ENCODE measurements around the gene NPFFR1. TPM values are rescaled to one million over a fixed set of nuclear protein-coding genes. Genes with fewer than 3 reads are reported as not detected.

Gene NPFFR1, protein sequence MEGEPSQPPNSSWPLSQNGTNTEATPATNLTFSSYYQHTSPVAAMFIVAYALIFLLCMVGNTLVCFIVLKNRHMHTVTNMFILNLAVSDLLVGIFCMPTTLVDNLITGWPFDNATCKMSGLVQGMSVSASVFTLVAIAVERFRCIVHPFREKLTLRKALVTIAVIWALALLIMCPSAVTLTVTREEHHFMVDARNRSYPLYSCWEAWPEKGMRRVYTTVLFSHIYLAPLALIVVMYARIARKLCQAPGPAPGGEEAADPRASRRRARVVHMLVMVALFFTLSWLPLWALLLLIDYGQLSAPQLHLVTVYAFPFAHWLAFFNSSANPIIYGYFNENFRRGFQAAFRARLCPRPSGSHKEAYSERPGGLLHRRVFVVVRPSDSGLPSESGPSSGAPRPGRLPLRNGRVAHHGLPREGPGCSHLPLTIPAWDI
- total RNA-seq (ENCODE audit: low replicate concordance) = 0.06 TPM in 1 of 2 replicates, not detected in the other

DNA sequence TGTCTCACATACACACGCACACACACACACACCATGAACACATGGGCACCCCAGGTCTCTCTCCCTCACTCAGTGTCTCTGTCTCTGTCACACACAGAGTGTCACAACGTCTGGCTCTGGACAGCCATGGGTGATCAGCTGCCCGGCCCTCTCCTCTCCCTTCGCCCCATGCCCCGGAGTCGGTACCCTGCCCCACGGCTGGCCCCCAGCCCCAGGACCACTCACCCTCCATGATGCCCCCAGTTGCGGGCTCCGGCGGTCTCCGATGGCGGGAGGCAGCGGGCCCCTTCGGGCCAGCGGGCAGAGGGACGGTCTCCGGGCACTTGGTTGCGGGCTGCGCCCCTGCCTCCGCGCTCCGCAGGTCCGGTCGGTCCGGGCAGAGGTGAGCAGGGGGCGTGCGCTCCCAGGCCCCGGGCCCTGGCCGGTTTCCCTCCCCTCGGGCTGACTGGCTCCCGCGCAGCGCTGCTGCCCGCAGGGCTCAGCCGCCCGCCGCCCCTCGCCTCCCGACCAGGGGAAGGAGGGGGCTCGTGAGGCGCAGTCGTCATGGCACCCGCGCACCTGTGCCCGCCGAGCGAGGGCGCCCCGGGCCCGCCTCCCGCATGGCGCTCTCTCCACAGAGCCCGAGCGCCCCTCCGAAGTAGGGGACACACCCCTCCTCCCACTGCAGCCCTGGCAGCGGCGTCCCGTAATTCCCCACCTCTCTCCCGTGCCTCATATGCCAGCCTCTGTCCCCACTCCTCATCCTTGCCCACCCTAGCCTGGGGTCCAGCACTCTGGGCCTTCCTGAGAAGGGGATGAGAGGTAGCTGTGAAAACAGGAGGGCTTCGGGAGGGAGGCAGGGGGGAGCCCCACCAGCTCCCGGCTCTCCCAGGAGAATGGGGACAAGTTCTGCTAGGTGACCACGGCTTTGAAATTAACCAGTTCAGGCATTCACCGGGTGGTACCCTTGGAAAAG is at the start of gene NPFFR1:
TSS of gene NPFFR1 (minus strand) at position 560 of the 955 bp plus-strand sequence. CDS start at position 232, 328 bp downstream.
- Mint-ChIP-seq H3K4me1 (no peaks in the 10 kb centered on the region), H3K9me3 (peaks cover 3% of the 10 kb centered on the region), H3K27ac (no peak within 1 kb of the TSS), H3K36me3 (no peaks in the 10 kb centered on the region), H3K27me3 (ENCODE audit: insufficient read depth, low read depth) (peaks cover 29% of the 10 kb centered on the region), H3K4me3 (peak within 1 kb of the TSS; percentile 78)
- H3K4me2 ChIP-seq = peak within 1 kb of the TSS; percentile 96
- TF ChIP-seq EZH2phosphoT487 (IDR thresholded peaks at IDR 0.05) (peak; percentile 36), EZH2 (IDR thresholded peaks at IDR 0.05) (peak; percentile 69)
- TF ChIP-seq, protein P1, sequence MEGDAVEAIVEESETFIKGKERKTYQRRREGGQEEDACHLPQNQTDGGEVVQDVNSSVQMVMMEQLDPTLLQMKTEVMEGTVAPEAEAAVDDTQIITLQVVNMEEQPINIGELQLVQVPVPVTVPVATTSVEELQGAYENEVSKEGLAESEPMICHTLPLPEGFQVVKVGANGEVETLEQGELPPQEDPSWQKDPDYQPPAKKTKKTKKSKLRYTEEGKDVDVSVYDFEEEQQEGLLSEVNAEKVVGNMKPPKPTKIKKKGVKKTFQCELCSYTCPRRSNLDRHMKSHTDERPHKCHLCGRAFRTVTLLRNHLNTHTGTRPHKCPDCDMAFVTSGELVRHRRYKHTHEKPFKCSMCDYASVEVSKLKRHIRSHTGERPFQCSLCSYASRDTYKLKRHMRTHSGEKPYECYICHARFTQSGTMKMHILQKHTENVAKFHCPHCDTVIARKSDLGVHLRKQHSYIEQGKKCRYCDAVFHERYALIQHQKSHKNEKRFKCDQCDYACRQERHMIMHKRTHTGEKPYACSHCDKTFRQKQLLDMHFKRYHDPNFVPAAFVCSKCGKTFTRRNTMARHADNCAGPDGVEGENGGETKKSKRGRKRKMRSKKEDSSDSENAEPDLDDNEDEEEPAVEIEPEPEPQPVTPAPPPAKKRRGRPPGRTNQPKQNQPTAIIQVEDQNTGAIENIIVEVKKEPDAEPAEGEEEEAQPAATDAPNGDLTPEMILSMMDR (IDR thresholded peaks at IDR 0.05) = peak; percentile 19
- no peaks in the 10 kb centered on the region for H4K20me1 ChIP-seq (ENCODE audit: low read depth)
- peaks cover 64% of the 10 kb centered on the region for H3K27me3 ChIP-seq
- peak; percentile 81 for DNase-seq (ENCODE audit: low spot score)
- H3K9ac ChIP-seq = no peak within 1 kb of the TSS
- H3K4me1 ChIP-seq = no peaks in the 10 kb centered on the region
- H2AFZ ChIP-seq (replicated peaks) = peak within 1 kb of the TSS; percentile 91
- no peaks in the 10 kb centered on the region for H3K79me2 ChIP-seq (ENCODE audit: low read depth)
- peak within 1 kb of the TSS; percentile 57 for H3K4me3 ChIP-seq
- no peaks in the 10 kb centered on the region for H3K36me3 ChIP-seq
- no peaks in the 10 kb centered on the region for H3K9me3 ChIP-seq (ENCODE audit: low read depth)
- no peak within 1 kb of the TSS for H3K27ac ChIP-seq
- H3F3A ChIP-seq (ENCODE audit: low read depth) = no peaks in the 10 kb centered on the region

DNA sequence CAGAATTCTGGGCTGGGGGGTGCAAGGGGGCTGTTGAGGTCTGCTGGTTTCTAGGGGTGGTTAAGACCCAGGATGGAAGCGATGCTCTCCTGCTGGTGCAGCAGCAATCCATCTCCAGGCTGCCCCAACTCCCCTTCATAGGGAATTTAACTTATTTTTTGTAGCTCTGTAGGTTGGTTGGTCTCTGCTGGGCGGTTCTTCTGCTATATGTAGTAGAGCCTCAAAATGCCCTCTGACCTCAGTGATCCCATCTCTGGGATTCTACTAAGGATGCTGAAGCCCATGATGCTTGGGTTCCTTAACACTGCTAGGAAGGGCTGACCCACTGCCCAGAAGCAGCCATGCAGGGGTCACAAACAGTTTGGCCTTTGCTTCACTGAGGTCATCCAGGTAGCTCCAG is 49.5 kb upstream of the NPFFR1 start:
- Mint-ChIP-seq H3K27ac (no peak overlapping the region), H3K4me1 (peaks cover 25% of the 10 kb centered on the region), H3K9me3 (no peaks in the 10 kb centered on the region), H3K4me3 (no peak overlapping the region), H3K27me3 (ENCODE audit: insufficient read depth, low read depth) (peaks cover 3% of the 10 kb centered on the region), H3K36me3 (peaks cover 5% of the 10 kb centered on the region)
- Histone ChIP-seq H3K4me1 (peaks cover 20% of the 10 kb centered on the region), H3K4me2 (no peak overlapping the region), H3F3A (ENCODE audit: low read depth) (peaks cover 26% of the 10 kb centered on the region), H3K9ac (no peak overlapping the region), H3K4me3 (no peak overlapping the region), H2AFZ (replicated peaks) (no peak overlapping the region), H4K20me1 (ENCODE audit: low read depth) (peaks cover 8% of the 10 kb centered on the region), H3K36me3 (no peaks in the 10 kb centered on the region), H3K79me2 (ENCODE audit: low read depth) (no peaks in the 10 kb centered on the region), H3K27me3 (no peaks in the 10 kb centered on the region), H3K27ac (no peak overlapping the region), H3K9me3 (ENCODE audit: low read depth) (no peaks in the 10 kb centered on the region)
- TF ChIP-seq EZH2phosphoT487 (IDR thresholded peaks at IDR 0.05) = no peak
- TF ChIP-seq, protein P1 (IDR thresholded peaks at IDR 0.05) = no peak
- no peak for TF ChIP-seq EZH2 (IDR thresholded peaks at IDR 0.05)
- no peak for DNase-seq (ENCODE audit: low spot score)

DNA sequence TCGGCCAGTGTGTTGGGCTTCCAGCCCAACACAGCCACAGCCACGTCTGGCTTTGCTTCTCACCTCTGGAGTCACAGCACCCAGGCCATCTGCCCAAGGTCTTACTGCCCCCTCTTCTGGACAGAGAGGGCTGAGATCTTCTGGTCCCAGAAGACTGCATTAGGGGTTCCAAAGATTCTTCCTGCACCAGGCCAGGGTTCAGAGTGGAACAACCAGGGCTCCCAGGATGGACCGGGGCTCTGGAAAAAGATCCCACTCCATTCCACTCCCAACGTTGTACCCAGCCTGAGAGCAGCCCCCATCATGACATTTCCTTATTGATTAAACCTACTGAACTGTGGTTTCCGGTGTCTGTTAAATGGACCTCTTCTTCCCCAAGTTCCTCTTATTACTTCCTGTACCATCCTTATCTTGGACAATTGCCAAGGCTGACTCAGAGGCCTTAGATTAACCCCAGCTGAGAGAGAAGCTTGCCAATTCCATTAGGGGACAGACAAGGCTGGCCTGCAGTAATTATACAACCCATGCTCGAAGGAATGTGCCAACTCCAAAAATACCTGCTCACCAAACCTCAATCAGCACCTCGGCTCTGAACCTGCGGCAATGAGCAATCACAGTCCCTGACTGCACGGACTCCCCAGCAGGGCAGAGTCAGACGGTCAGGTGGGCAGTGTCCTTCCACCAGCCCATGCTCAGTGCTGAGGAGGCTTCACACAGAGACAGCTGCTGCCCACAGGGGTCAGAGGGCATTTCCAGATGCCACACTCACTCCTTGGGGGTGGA is 47.9 kb upstream of the NPFFR1 start:
- DNase-seq (ENCODE audit: low spot score) = no peak
- H3K4me1 ChIP-seq = peaks cover 4% of the 10 kb centered on the region
- H3F3A ChIP-seq (ENCODE audit: low read depth) = peaks cover 10% of the 10 kb centered on the region
- H3K27ac Mint-ChIP-seq = no peak overlapping the region
- peaks cover 7% of the 10 kb centered on the region for H3K27me3 Mint-ChIP-seq (ENCODE audit: insufficient read depth, low read depth)
- H3K4me3 Mint-ChIP-seq = no peak overlapping the region
- H3K36me3 ChIP-seq = no peaks in the 10 kb centered on the region
- H3K27ac ChIP-seq = no peak overlapping the region
- H3K4me2 ChIP-seq = no peak overlapping the region
- H3K9me3 Mint-ChIP-seq = no peaks in the 10 kb centered on the region
- peaks cover under 1% of the 10 kb centered on the region for H4K20me1 ChIP-seq (ENCODE audit: low read depth)
- TF ChIP-seq, protein P1 (IDR thresholded peaks at IDR 0.05) = no peak
- TF ChIP-seq EZH2 (IDR thresholded peaks at IDR 0.05) (no peak), EZH2phosphoT487 (IDR thresholded peaks at IDR 0.05) (no peak)
- no peak overlapping the region for H2AFZ ChIP-seq (replicated peaks)
- peaks cover 10% of the 10 kb centered on the region for H3K4me1 Mint-ChIP-seq
- H3K9me3 ChIP-seq (ENCODE audit: low read depth) = no peaks in the 10 kb centered on the region
- H3K79me2 ChIP-seq (ENCODE audit: low read depth) = no peaks in the 10 kb centered on the region
- peaks cover 3% of the 10 kb centered on the region for H3K36me3 Mint-ChIP-seq
- H3K27me3 ChIP-seq = no peaks in the 10 kb centered on the region
- no peak overlapping the region for H3K4me3 ChIP-seq
- no peak overlapping the region for H3K9ac ChIP-seq

Measured in neural progenitor cell (in vitro differentiated cells).